Karpas-422 (cell line): ENCODE measurements around the gene PLAC1. TPM values are rescaled to one million over a fixed set of nuclear protein-coding genes. Genes with fewer than 3 reads are reported as not detected.

ENCODE experiments used
- DNase-seq: peaks from one replicate; pipeline ENCODE4 v3.0.0-alpha.2; 2015
- H2AFZ ChIP-seq: fragments of 200-600 bp; sonication (generic); 2 replicates; pipeline ENCODE4 v1.6.1; 2014; ENCODE audit warnings: antibody characterized with exemption, low read length, mixed read lengths
- H3K27ac ChIP-seq: fragments of 200-600 bp; sonication (generic); 2 replicates; pipeline ENCODE4 v1.5.1; 2014; ENCODE audit warnings: mild to moderate bottlenecking, low read length, moderate library complexity
- H3K27me3 ChIP-seq: fragments of 200-600 bp; sonication (generic); 2 replicates; pipeline ENCODE4 v1.6.1; 2014; ENCODE audit warnings: low read length, mixed read lengths
- H3K36me3 ChIP-seq: fragments of 200-600 bp; sonication (generic); 2 replicates; pipeline ENCODE4 v1.6.1; 2014; ENCODE audit warnings: low read length, mixed read lengths; ENCODE audit not compliant: insufficient read depth
- H3K4me1 ChIP-seq: fragments of 200-600 bp; sonication (generic); 2 replicates; pipeline ENCODE4 v1.6.1; 2014; ENCODE audit warnings: mild to moderate bottlenecking, low read length, mixed read lengths
- H3K4me2 ChIP-seq: fragments of 200-600 bp; sonication (generic); 2 replicates; pipeline ENCODE4 v1.6.1; 2014; ENCODE audit warnings: low read length, low read depth, mild to moderate bottlenecking; ENCODE audit not compliant: poor library complexity, severe bottlenecking
- H3K4me3 ChIP-seq: fragments of 200-600 bp; sonication (generic); 2 replicates; pipeline ENCODE4 v1.5.1; 2014; ENCODE audit warnings: mild to moderate bottlenecking, antibody characterized with exemption, low read length, mixed read lengths
- H3K79me2 ChIP-seq: fragments of 200-600 bp; sonication (generic); 2 replicates; pipeline ENCODE4 v1.6.1; 2014; ENCODE audit warnings: mild to moderate bottlenecking, low read length, mixed read lengths
- H3K9ac ChIP-seq: fragments of 200-600 bp; sonication (generic); 2 replicates; pipeline ENCODE4 v1.6.0; 2014; ENCODE audit warnings: low read length
- H3K9me2 ChIP-seq: fragments of 200-600 bp; sonication (generic), shearing (Covaris generic); replicated peaks from 2 replicates; pipeline ENCODE4 v1.6.0; 2014; ENCODE audit warnings: mild to moderate bottlenecking, low read length, moderate library complexity; ENCODE audit not compliant: insufficient read depth
- H3K9me3 ChIP-seq: fragments of 300-700, 200-600 bp; sonication (generic); 2 replicates; pipeline ENCODE4 v1.6.1; 2014; ENCODE audit warnings: low read length, mixed read lengths
- H4K20me1 ChIP-seq: fragments of 200-600 bp; sonication (generic); 2 replicates; pipeline ENCODE4 v1.6.1; 2014; ENCODE audit warnings: mild to moderate bottlenecking, antibody characterized with exemption, low read length, low read depth; ENCODE audit not compliant: insufficient read depth
- total RNA-seq: library from RNA; depleted of rRNA; stranded (reverse); fragments of >200 nt; shearing (Covaris generic); gene quantifications from 2 replicates; pipeline ENCODE4 v1.2.3, GENCODE V29; 2014; ENCODE audit warnings: low replicate concordance

Gene PLAC1
- total RNA-seq, 1 experiment from 2014 or later: not detected

- Histone ChIP-seq H3K27me3 (no peaks in the 10 kb centered on the region), H4K20me1 (no peaks in the 10 kb centered on the region), H3K27ac (no peak overlapping the region), H3K4me2 (no peak overlapping the region), H3K36me3 (no peaks in the 10 kb centered on the region), H3K9me3 (no peaks in the 10 kb centered on the region), H3K9ac (no peak overlapping the region), H3K4me3 (no peak overlapping the region), H3K79me2 (no peaks in the 10 kb centered on the region), H2AFZ (no peak overlapping the region), H3K4me1 (peaks cover 6% of the 10 kb centered on the region), H3K9me2 (no peaks in the 10 kb centered on the region)
- no peak for DNase-seq
Observed at GRCh38 chrX:134661295-134661694, 3.0 kb upstream of the PLAC1 start.

GRCh38 chrX:134660627-134661026 is 2.4 kb upstream of the PLAC1 start:
- no peaks in the 10 kb centered on the region for H3K79me2 ChIP-seq
- H3K9me3 ChIP-seq: no peaks in the 10 kb centered on the region
- H3K4me3 ChIP-seq: no peak overlapping the region
- peaks cover 6% of the 10 kb centered on the region for H3K4me1 ChIP-seq
- H4K20me1 ChIP-seq: no peaks in the 10 kb centered on the region
- no peak overlapping the region for H3K27ac ChIP-seq
- no peaks in the 10 kb centered on the region for H3K36me3 ChIP-seq
- no peak for DNase-seq
- H3K4me2 ChIP-seq: no peak overlapping the region
- no peak overlapping the region for H2AFZ ChIP-seq
- H3K9me2 ChIP-seq: no peaks in the 10 kb centered on the region
- no peak overlapping the region for H3K9ac ChIP-seq
- no peaks in the 10 kb centered on the region for H3K27me3 ChIP-seq

GRCh38 chrX:134659761-134660160 is 1.5 kb upstream of the PLAC1 start:
- Histone ChIP-seq H3K4me1 (peaks cover 6% of the 10 kb centered on the region), H3K9me2 (no peaks in the 10 kb centered on the region), H3K4me2 (no peak overlapping the region), H3K27ac (no peak overlapping the region), H3K79me2 (no peaks in the 10 kb centered on the region), H2AFZ (no peak overlapping the region), H3K27me3 (no peaks in the 10 kb centered on the region), H3K9ac (no peak overlapping the region), H3K9me3 (no peaks in the 10 kb centered on the region), H3K4me3 (no peak overlapping the region), H4K20me1 (no peaks in the 10 kb centered on the region), H3K36me3 (no peaks in the 10 kb centered on the region)
- no peak for DNase-seq

- no peaks in the 10 kb centered on the region for H4K20me1 ChIP-seq
- H3K4me3 ChIP-seq: no peak overlapping the region
- H3K9me3 ChIP-seq: no peaks in the 10 kb centered on the region
- H3K27ac ChIP-seq: no peak overlapping the region
- no peak overlapping the region for H2AFZ ChIP-seq
- no peak for DNase-seq
- H3K4me1 ChIP-seq: no peaks in the 10 kb centered on the region
- no peak overlapping the region for H3K9ac ChIP-seq
- no peaks in the 10 kb centered on the region for H3K79me2 ChIP-seq
- no peak overlapping the region for H3K4me2 ChIP-seq
- H3K36me3 ChIP-seq: no peaks in the 10 kb centered on the region
- H3K9me2 ChIP-seq: no peaks in the 10 kb centered on the region
- no peaks in the 10 kb centered on the region for H3K27me3 ChIP-seq
Observed at GRCh38 chrX:134658760-134659023, 421 bp upstream of the PLAC1 start.

- Histone ChIP-seq H2AFZ (no peak overlapping the region), H3K4me3 (no peak overlapping the region), H3K4me2 (no peak overlapping the region), H3K9ac (no peak overlapping the region), H3K36me3 (no peaks in the 10 kb centered on the region), H3K9me3 (no peaks in the 10 kb centered on the region), H4K20me1 (no peaks in the 10 kb centered on the region), H3K27ac (no peak overlapping the region), H3K4me1 (no peaks in the 10 kb centered on the region), H3K79me2 (no peaks in the 10 kb centered on the region), H3K27me3 (no peaks in the 10 kb centered on the region), H3K9me2 (no peaks in the 10 kb centered on the region)
- no peak for DNase-seq
Observed at GRCh38 chrX:134654398-134655012, 3.8 kb downstream of the PLAC1 start.

GRCh38 chrX:134653835-134654234 is 4.4 kb downstream of the PLAC1 start:
- H4K20me1 ChIP-seq: no peaks in the 10 kb centered on the region
- DNase-seq: no peak
- H3K79me2 ChIP-seq: no peaks in the 10 kb centered on the region
- no peak overlapping the region for H3K4me3 ChIP-seq
- H3K27ac ChIP-seq: no peak overlapping the region
- no peak overlapping the region for H3K4me2 ChIP-seq
- no peaks in the 10 kb centered on the region for H3K9me2 ChIP-seq
- H3K4me1 ChIP-seq: no peaks in the 10 kb centered on the region
- H3K27me3 ChIP-seq: no peaks in the 10 kb centered on the region
- no peaks in the 10 kb centered on the region for H3K9me3 ChIP-seq
- no peak overlapping the region for H3K9ac ChIP-seq
- H3K36me3 ChIP-seq: no peaks in the 10 kb centered on the region
- H2AFZ ChIP-seq: no peak overlapping the region

- no peaks in the 10 kb centered on the region for H4K20me1 ChIP-seq
- no peaks in the 10 kb centered on the region for H3K79me2 ChIP-seq
- H3K9me3 ChIP-seq: no peaks in the 10 kb centered on the region
- DNase-seq: no peak
- no peaks in the 10 kb centered on the region for H3K36me3 ChIP-seq
- H3K27ac ChIP-seq: no peak overlapping the region
- H3K4me3 ChIP-seq: no peak overlapping the region
- no peak overlapping the region for H3K9ac ChIP-seq
- H2AFZ ChIP-seq: no peak overlapping the region
- no peak overlapping the region for H3K4me2 ChIP-seq
- no peaks in the 10 kb centered on the region for H3K9me2 ChIP-seq
- no peaks in the 10 kb centered on the region for H3K4me1 ChIP-seq
- H3K27me3 ChIP-seq: no peaks in the 10 kb centered on the region
Observed at GRCh38 chrX:134650701-134651100, 7.6 kb downstream of the PLAC1 start.

- no peaks in the 10 kb centered on the region for H3K79me2 ChIP-seq
- H4K20me1 ChIP-seq: no peaks in the 10 kb centered on the region
- no peak overlapping the region for H3K4me3 ChIP-seq
- H3K27me3 ChIP-seq: no peaks in the 10 kb centered on the region
- H3K27ac ChIP-seq: no peak overlapping the region
- H2AFZ ChIP-seq: no peak overlapping the region
- DNase-seq: no peak
- H3K9ac ChIP-seq: no peak overlapping the region
- H3K9me3 ChIP-seq: no peaks in the 10 kb centered on the region
- H3K36me3 ChIP-seq: no peaks in the 10 kb centered on the region
- no peaks in the 10 kb centered on the region for H3K4me1 ChIP-seq
- H3K4me2 ChIP-seq: no peak overlapping the region
- no peaks in the 10 kb centered on the region for H3K9me2 ChIP-seq
Observed at GRCh38 chrX:134649770-134650169, 8.5 kb downstream of the PLAC1 start.

GRCh38 chrX:134647477-134647877 is 10.8 kb downstream of the PLAC1 start:
- Histone ChIP-seq H3K27me3 (no peaks in the 10 kb centered on the region), H3K9ac (no peak overlapping the region), H3K4me3 (no peak overlapping the region), H3K36me3 (no peaks in the 10 kb centered on the region), H3K79me2 (no peaks in the 10 kb centered on the region), H3K4me2 (no peak overlapping the region), H3K9me2 (no peaks in the 10 kb centered on the region), H3K9me3 (no peaks in the 10 kb centered on the region), H3K27ac (no peak overlapping the region), H3K4me1 (no peaks in the 10 kb centered on the region), H4K20me1 (no peaks in the 10 kb centered on the region), H2AFZ (no peak overlapping the region)
- no peak for DNase-seq
